Measurements from ENCODE around the gene ATP8B1.

DNA sequence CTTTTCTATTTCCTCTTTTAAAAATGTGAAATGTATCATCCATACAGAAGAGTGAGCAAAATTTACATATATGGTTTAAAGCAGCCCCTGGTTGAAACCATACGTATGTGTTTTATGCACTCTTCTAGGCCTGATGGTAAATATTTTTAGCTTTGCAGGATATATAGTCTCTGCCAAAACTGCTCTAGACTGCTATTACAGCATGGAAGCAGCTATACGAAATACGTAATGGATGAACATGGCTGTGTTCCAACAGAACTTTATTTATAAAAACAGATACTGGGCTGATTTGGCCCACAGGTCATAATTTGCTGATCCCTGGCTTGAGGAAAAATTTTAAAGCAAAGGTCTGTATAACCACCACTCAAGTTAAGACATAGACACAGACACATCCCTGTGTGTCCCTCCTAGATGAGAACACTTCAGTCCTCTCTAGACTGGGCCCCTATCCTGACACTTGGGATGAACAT is 42.5 kb upstream of the ATP8B1 start:
- no peak for TF ChIP-seq SMAD1 (IDR thresholded peaks at IDR 0.05; ENCODE audit: low read depth, low read length, partially characterized antibody)
- no peak for TF ChIP-seq ZBTB33 (CRISPR knock-in tag; IDR thresholded peaks at IDR 0.05)
- TF ChIP-seq ZC3H4 (CRISPR knock-in tag; IDR thresholded peaks at IDR 0.05; ENCODE audit: borderline replicate concordance) = no peak
- no peak for TF ChIP-seq ZFPM2 (CRISPR knock-in tag; IDR thresholded peaks at IDR 0.05)
- no peak for TF ChIP-seq HEY1 (CRISPR knock-in tag; IDR thresholded peaks at IDR 0.05; ENCODE audit: borderline replicate concordance)
- no peak for TF ChIP-seq SRF (CRISPR knock-in tag; IDR thresholded peaks at IDR 0.05)
- TF ChIP-seq NCOR1 (IDR thresholded peaks at IDR 0.05) = no peak
